ENCODE results near the gene OSTC. TPM values are rescaled to one million over a fixed set of nuclear protein-coding genes. Genes with fewer than 3 reads are reported as not detected.

Gene OSTC
- total and polyA plus RNA-seq, 2 of the 13 experiments (the other 11 are each of a cell fraction or from before 2014, with no cell fraction given) = 208 to 380 TPM

GRCh38 chr4:108650212-108651013, at the start of gene OSTC (continued):
- TF ChIP-seq KIAA2018 (CRISPR knock-in tag; IDR thresholded peaks at IDR 0.05; ENCODE audit: borderline replicate concordance) = peak; percentile 40; the same call in 1 of the 2 replicates
- 0 out of 2 replicates have a peak, but pooled peaks have one; percentile 18 for TF ChIP-seq PHF21A (CRISPR knock-in tag; IDR thresholded peaks at IDR 0.05)
- no peak for TF ChIP-seq MEIS1 (CRISPR knock-in tag; IDR thresholded peaks at IDR 0.05; ENCODE audit: borderline replicate concordance)
- no peak for TF ChIP-seq KLF13 (CRISPR knock-in tag; IDR thresholded peaks at IDR 0.05)
- no peak for TF ChIP-seq LCORL (IDR thresholded peaks at IDR 0.05)
- peak; percentile 38; the same call in 1 of the 2 replicates for TF ChIP-seq LCORL (CRISPR knock-in tag; IDR thresholded peaks at IDR 0.05)
- no peak for TF ChIP-seq SOX6 (IDR thresholded peaks at IDR 0.05)
- TF ChIP-seq SOX6 (CRISPR knock-in tag; IDR thresholded peaks at IDR 0.05) = peak; percentile 34
- no peak for TF ChIP-seq SYNCRIP (IDR thresholded peaks at IDR 0.05; ENCODE audit: insufficient read depth, low read depth, low read length)
- TF ChIP-seq, protein P1, sequence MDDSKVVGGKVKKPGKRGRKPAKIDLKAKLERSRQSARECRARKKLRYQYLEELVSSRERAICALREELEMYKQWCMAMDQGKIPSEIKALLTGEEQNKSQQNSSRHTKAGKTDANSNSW (CRISPR knock-in tag; IDR thresholded peaks at IDR 0.05; ENCODE audit: borderline replicate concordance) = no peak
- TF ChIP-seq RAD21 (CRISPR knock-in tag; IDR thresholded peaks at IDR 0.05) = no peak; the same call in 1 of the 2 replicates
- no peak for TF ChIP-seq NPAS2 (CRISPR knock-in tag; IDR thresholded peaks at IDR 0.05; ENCODE audit: borderline replicate concordance)
- no peak; the same call in 1 of the 2 replicates for TF ChIP-seq GATAD2A (CRISPR knock-in tag; IDR thresholded peaks at IDR 0.05)
- TF ChIP-seq PHF5A (CRISPR knock-in tag; IDR thresholded peaks at IDR 0.05; ENCODE audit: low read depth, unreplicated experiment) = no peak
- TF ChIP-seq KDM6A (CRISPR knock-in tag; IDR thresholded peaks at IDR 0.05; ENCODE audit: low read depth) = no peak
- peak; percentile 52 for TF ChIP-seq HNRNPLL (IDR thresholded peaks at IDR 0.05; ENCODE audit: low read depth, low read length, poor library complexity, severe bottlenecking)
- TF ChIP-seq, protein P2, sequence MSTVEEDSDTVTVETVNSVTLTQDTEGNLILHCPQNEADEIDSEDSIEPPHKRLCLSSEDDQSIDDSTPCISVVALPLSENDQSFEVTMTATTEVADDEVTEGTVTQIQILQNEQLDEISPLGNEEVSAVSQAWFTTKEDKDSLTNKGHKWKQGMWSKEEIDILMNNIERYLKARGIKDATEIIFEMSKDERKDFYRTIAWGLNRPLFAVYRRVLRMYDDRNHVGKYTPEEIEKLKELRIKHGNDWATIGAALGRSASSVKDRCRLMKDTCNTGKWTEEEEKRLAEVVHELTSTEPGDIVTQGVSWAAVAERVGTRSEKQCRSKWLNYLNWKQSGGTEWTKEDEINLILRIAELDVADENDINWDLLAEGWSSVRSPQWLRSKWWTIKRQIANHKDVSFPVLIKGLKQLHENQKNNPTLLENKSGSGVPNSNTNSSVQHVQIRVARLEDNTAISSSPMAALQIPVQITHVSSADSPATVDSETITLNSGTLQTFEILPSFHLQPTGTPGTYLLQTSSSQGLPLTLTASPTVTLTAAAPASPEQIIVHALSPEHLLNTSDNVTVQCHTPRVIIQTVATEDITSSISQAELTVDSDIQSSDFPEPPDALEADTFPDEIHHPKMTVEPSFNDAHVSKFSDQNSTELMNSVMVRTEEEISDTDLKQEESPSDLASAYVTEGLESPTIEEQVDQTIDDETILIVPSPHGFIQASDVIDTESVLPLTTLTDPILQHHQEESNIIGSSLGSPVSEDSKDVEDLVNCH (CRISPR knock-in tag; IDR thresholded peaks at IDR 0.05) = no peak
- TF ChIP-seq, protein P3, sequence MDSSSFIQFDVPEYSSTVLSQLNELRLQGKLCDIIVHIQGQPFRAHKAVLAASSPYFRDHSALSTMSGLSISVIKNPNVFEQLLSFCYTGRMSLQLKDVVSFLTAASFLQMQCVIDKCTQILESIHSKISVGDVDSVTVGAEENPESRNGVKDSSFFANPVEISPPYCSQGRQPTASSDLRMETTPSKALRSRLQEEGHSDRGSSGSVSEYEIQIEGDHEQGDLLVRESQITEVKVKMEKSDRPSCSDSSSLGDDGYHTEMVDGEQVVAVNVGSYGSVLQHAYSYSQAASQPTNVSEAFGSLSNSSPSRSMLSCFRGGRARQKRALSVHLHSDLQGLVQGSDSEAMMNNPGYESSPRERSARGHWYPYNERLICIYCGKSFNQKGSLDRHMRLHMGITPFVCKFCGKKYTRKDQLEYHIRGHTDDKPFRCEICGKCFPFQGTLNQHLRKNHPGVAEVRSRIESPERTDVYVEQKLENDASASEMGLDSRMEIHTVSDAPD (CRISPR knock-in tag; IDR thresholded peaks at IDR 0.05) = no peak

All from HepG2 (cell line).